PFSK-1 (cell line): ENCODE results near the gene HMCN2.

Experiments used
- FOXP2 ChIP-seq: optimal IDR thresholded peaks from 2 replicates; pipeline ENCODE3; 2011; ENCODE audit warnings: borderline replicate concordance, control low read depth, inconsistent platforms; ENCODE audit not compliant: insufficient read depth; ENCODE audit errors: extremely low read length, extremely low read depth
- POLR2AphosphoS5 ChIP-seq: IDR thresholded peaks from 2 replicates; pipeline ENCODE4 v1.6.1; 2012; ENCODE audit warnings: low read depth, mild to moderate bottlenecking, control low read depth, low read length, moderate library complexity
- REST ChIP-seq, 2 experiments: IDR thresholded peaks; 2 replicates each; pipeline versions ENCODE4 v1.6.1 to v1.8.0; 2011 to 2012; ENCODE audit warnings: low read depth in 2 of 2, low read length in 2 of 2, control low read depth in 1 of 2, inconsistent platforms in 1 of 2, mild to moderate bottlenecking in 1 of 2, moderate library complexity in 1 of 2; ENCODE audit not compliant: insufficient read depth in 1 of 2
- SIN3A ChIP-seq: IDR thresholded peaks from 2 replicates; pipeline ENCODE4 v1.6.1; 2012; ENCODE audit warnings: mild to moderate bottlenecking, low read length, moderate library complexity, borderline replicate concordance; ENCODE audit not compliant: insufficient read depth
- TAF1 ChIP-seq: IDR thresholded peaks from 2 replicates; pipeline ENCODE4 v1.6.1; 2012; ENCODE audit warnings: low read length, control low read depth, borderline replicate concordance; ENCODE audit not compliant: insufficient read depth

HMCN2 gene

GRCh38 chr9:130320723-130321481 lies 55.3 kb downstream of the HMCN2 start:
- no peak for TF ChIP-seq REST (IDR thresholded peaks at IDR 0.05; ENCODE audit: insufficient read depth in 1 of 2, low read depth in 2 of 2, low read length in 2 of 2)

- TF ChIP-seq REST (IDR thresholded peaks at IDR 0.05; ENCODE audit: insufficient read depth in 1 of 2, low read depth in 2 of 2, low read length in 2 of 2) (no peak), TAF1 (no peak), POLR2AphosphoS5 (no peak), SIN3A (no peak), FOXP2 (no peak)
Observed at GRCh38 chr9:130321539-130321938, 56.0 kb downstream of the HMCN2 start.

GRCh38 chr9:130323051-130323745 lies 57.6 kb downstream of the HMCN2 start:
- TF ChIP-seq SIN3A: no peak

GRCh38 chr9:130325921-130326320 lies 60.4 kb downstream of the HMCN2 start:
- TF ChIP-seq SIN3A (no peak), POLR2AphosphoS5 (no peak), REST (IDR thresholded peaks at IDR 0.05; ENCODE audit: insufficient read depth in 1 of 2, low read depth in 2 of 2, low read length in 2 of 2) (no peak), FOXP2 (no peak), TAF1 (no peak)

- no peak for TF ChIP-seq REST (IDR thresholded peaks at IDR 0.05; ENCODE audit: insufficient read depth in 1 of 2, low read depth in 2 of 2, low read length in 2 of 2)
- TF ChIP-seq POLR2AphosphoS5: no peak
- no peak for TF ChIP-seq SIN3A
- no peak for TF ChIP-seq TAF1
- TF ChIP-seq FOXP2: no peak
Observed at GRCh38 chr9:130327070-130327780, 61.7 kb downstream of the HMCN2 start.
